Adrenal gland (tissue), 12 donors: ENCODE data around the gene ZDHHC14. TPM values are rescaled to one million over a fixed set of nuclear protein-coding genes. Genes with fewer than 3 reads are reported as not detected.

Source experiments
- DNase-seq, 7 donors: peaks; one replicate each; pipeline ENCODE4 v3.0.0-alpha.2; 2019 to 2020
- H3K27ac ChIP-seq, 5 donors: fragments of 200-600 bp; sonication (generic) in 4 of 5; 1 replicate in 3 of 5; 2 replicates in 2 of 5; pipeline versions ENCODE4 v1.5.1 to v1.8.0; 2016 to 2020; ENCODE audit warnings: mild to moderate bottlenecking in 1 of 5
- H3K27me3 ChIP-seq: fragments of 200-600 bp; 2 replicates; pipeline ENCODE4 v1.8.0; 2021
- H3K36me3 ChIP-seq, 2 donors: fragments of 200-600 bp; replicated peaks in 1 of 2; 1 replicate in 1 of 2; 2 replicates in 1 of 2; pipeline versions ENCODE4 v1.5.1 to v1.8.0; 2018 to 2022
- H3K4me1 ChIP-seq, 2 donors: fragments of 200-600 bp; replicated peaks in 1 of 2; 1 replicate in 1 of 2; 2 replicates in 1 of 2; pipeline versions ENCODE4 v1.5.1 to v1.8.0; 2018 to 2021
- H3K4me3 ChIP-seq, 4 donors: fragments of 200-600 bp; sonication (generic) in 3 of 4; one replicate each; pipeline ENCODE4 v1.5.1; 2016 to 2018
- H3K9me3 ChIP-seq, 3 donors: fragments of 200-600 bp; sonication (generic) in 1 of 3; replicated peaks in 1 of 3; 1 replicate in 2 of 3; 2 replicates in 1 of 3; pipeline versions ENCODE4 v1.5.1 to v1.8.0; 2016 to 2021
- POLR2A ChIP-seq, 2 donors: fragments of 450-650 bp; IDR thresholded peaks; one replicate each; pipeline ENCODE4 v1.6.1; 2017; ENCODE audit warnings: antibody characterized with exemption in 2 of 2, mild to moderate bottlenecking in 2 of 2, moderate library complexity in 1 of 2
- WGBS, 4 donors: extraction: QIAGEN DNeasy Blood & Tissue Kit in 2 of 4; methylation state at CpG; one replicate each; pipeline versions ENCODE4 v1.1.5 to v1.1.7; 2013 to 2017; 5-methylcytosine and 5-hydroxymethylcytosine counted together
- intact Hi-C, 2 donors: fragments of 100-400 bp; cut with DNase I; formaldehyde crosslinking; loops; one replicate each; pipeline versions ENCODE4 v1.14.1 to v1.15.0; 2022 to 2023
- polyA plus RNA-seq, 3 donors: library from polyadenylated mRNA; stranded (reverse); fragments of 200-250 nt in 2 of 3; fragments of 350-450 nt in 1 of 3; fragmentation: Illumina TruSeq in 1 of 3; extraction: RNeasy Lipid Tissue Mini Kit (QIAGEN cat#74804) in 1 of 3; gene quantifications; one replicate each; pipeline ENCODE4 v1.2.3, GENCODE V29; 2013 to 2014
- total RNA-seq, 9 donors: library from RNA; depleted of rRNA in 4 of 9; stranded (reverse); fragments of >200 nt in 4 of 9; fragments of 120-200 nt in 1 of 9; fragmentation: NEBNext Ultra II Directional in 1 of 9; extraction: Animal tissue kit (Norgen Biotek cat#: 25700) in 1 of 9; gene quantifications; one replicate each; pipeline versions ENCODE4 v1.1.0 to v1.2.4, GENCODE V29; 2013 to 2023
- TF ChIP-seq, protein P1 (sequence below), 6 experiments: fragments of 450-650 bp in 4 of 6; fragments of 200-600 bp in 2 of 6; sonication (generic) in 1 of 6; IDR thresholded peaks; 1 replicate in 5 of 6; 2 replicates in 1 of 6; pipeline versions ENCODE4 v1.5.1 to v1.8.0; 2016 to 2021; ENCODE audit warnings: antibody characterized with exemption in 6 of 6, mild to moderate bottlenecking in 2 of 6, moderate library complexity in 1 of 6
- donor health status: healthy with polysubstance abuse.
- donor health status: Bipolar disorder and iron deficiency.
- donor health status: DM: yes; HTN: yes; CAD: no.
- donor health status: DM: no; HTN: no; CAD: no.
- donor health status: DM: no; HTN: no; CAD: no.
- donor health status: DM: yes; HTN: yes; CAD: no.

The ZDHHC14 gene
- total and polyA plus RNA-seq, 12 donors, result 3.8 to 14.3 (median 8.8) TPM

DNA sequence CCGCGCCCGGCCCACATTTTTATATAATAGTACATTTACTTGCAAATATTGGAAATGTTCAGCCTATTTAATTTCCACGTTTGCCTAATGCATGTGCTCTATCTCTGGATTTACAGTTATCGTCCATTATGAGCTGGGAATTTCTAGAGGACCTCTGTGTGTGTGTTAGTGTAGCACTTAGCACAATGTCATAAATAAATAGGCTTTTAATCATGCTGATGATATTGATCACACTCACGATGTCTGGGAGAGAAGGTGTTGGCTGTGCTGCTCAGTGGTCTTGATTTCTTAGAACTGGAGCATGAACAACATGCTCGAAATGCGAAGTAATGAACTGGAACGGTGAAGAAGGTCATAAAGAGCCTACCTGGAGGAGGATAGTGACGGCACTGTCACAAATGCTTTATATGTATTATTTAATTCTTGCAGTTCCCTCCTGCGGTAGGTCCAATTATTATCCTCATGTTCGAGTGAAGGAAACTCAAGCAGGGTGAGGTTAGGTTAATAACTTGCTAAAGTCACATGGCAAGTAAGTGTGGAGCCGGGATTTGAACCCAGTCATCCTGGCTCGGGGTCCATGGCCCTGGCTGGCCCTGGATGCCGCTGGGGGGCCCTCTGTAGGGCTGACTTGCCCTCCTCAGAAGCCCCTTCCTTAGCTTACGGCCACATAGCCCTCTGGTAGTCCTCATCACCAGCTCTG, 130.8 kb downstream of the ZDHHC14 start:
- intact Hi-C loops, result no loop called here
- no peaks in the 10 kb centered on the region for H3K27me3 ChIP-seq
- H3K9me3 ChIP-seq, result no peaks in the 10 kb centered on the region
- no peak for DNase-seq
- H3K4me3 ChIP-seq, result no peak overlapping the region
- no peaks in the 10 kb centered on the region for H3K36me3 ChIP-seq
- 93 to 96% (median 94%) methylated on average over 13 to 16 of the region's 16 CpGs for WGBS, 4 donors
- no peaks in the 10 kb centered on the region for H3K4me1 ChIP-seq
- TF ChIP-seq, protein P1, sequence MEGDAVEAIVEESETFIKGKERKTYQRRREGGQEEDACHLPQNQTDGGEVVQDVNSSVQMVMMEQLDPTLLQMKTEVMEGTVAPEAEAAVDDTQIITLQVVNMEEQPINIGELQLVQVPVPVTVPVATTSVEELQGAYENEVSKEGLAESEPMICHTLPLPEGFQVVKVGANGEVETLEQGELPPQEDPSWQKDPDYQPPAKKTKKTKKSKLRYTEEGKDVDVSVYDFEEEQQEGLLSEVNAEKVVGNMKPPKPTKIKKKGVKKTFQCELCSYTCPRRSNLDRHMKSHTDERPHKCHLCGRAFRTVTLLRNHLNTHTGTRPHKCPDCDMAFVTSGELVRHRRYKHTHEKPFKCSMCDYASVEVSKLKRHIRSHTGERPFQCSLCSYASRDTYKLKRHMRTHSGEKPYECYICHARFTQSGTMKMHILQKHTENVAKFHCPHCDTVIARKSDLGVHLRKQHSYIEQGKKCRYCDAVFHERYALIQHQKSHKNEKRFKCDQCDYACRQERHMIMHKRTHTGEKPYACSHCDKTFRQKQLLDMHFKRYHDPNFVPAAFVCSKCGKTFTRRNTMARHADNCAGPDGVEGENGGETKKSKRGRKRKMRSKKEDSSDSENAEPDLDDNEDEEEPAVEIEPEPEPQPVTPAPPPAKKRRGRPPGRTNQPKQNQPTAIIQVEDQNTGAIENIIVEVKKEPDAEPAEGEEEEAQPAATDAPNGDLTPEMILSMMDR (IDR thresholded peaks at IDR 0.05), result no peak
- no peak for TF ChIP-seq POLR2A (IDR thresholded peaks at IDR 0.05)
- H3K27ac ChIP-seq, result no peak overlapping the region

DNA sequence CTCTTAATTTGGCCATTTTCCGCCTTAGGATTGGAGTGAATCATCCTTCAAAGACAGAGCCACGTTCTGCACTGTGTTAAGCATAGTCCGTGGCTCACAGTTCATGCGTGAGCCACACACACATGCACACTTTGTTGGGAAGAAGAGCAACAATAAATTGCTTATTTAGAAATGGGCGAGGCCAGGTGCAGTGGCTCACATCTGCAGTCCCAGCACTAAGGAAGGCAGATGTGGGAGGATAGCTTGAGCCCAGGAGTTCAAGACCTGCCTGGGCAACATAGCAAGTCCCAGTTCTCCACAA, 131.3 kb downstream of the ZDHHC14 start:
- H3K36me3 ChIP-seq, result no peaks in the 10 kb centered on the region
- no peak for DNase-seq
- no peaks in the 10 kb centered on the region for H3K9me3 ChIP-seq
- H3K4me3 ChIP-seq, result no peak overlapping the region
- H3K4me1 ChIP-seq, result no peaks in the 10 kb centered on the region
- H3K27ac ChIP-seq, result no peak overlapping the region
- intact Hi-C loops, result no loop called here
- no peaks in the 10 kb centered on the region for H3K27me3 ChIP-seq
- TF ChIP-seq POLR2A (IDR thresholded peaks at IDR 0.05), result no peak
- TF ChIP-seq, protein P1 (IDR thresholded peaks at IDR 0.05), result no peak
- WGBS, 4 donors, result 90 to 93% (median 91%) methylated on average over 5 of the region's 5 CpGs

DNA sequence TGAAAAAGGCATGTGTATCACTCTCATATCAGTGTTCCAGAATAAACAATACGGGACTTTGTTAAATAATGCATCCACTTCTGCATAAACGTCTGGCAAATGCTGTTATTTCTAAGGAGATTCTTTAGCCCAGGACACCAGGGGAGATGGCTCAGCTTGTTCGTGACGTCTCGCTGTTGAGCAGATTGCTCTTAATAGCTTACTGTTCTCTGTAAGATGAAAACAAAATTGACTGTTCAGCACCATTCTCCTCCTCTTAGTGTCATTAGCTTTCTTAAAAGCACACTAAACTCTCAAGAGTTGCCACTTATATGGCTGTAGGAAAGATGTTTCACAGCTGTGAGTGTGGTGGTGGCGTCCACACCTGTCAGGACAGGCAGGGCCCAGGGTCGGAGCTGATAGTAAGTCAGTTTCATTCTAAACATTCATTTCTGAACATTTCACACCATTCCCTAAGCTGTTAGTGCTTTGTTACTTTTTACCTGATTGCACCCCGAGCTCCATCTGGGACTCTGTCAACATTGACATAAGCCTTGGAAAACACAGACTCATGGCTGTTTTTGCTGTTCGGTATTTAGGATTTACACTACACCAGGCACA, 132.1 kb downstream of the ZDHHC14 start:
- 77 to 81% (median 79%) methylated on average over 9 of the region's 9 CpGs for WGBS, 4 donors

DNA sequence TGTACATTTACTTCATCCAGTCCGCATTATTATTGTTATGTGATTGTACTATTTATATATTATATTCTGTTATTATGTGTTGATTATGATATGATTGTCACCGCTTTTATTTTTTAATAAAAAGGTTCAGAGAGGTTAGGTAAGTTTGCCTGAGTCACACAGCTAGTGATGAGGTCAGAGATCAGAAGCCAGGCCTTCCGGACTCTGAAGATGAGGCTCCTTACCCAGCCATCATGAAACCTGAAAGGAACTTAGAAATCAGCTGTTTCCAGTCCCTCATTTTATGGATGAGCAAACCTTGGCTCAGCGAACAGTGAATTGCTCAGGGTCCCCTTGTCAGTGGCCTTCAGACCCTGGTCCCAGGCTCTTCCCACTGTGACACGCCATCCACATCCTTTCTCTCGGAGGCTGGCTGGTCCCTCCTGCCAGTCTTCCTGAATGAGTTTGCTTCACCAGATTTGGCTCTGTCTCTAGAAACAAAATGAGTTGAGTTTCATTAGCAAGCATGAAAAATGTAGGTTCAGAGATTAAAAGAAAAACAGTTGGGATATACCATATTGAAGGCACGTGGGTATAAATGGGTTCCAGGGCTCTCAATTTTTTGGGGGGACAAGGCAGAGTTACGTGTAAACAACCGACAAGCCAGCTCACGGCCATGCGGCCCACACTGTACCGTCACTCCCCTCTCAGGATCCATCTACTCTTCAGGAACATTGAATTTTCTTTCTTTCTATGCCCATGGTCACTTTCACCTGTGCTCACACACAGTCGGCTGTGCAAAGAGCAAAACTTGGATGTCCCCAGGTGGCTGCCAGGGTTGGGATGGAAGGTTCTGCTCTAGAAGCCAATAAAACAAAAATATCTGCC, 132.9 kb downstream of the ZDHHC14 start:
- TF ChIP-seq, protein P1 (IDR thresholded peaks at IDR 0.05), result no peak
- TF ChIP-seq POLR2A (IDR thresholded peaks at IDR 0.05), result no peak
- 90 to 96% (median 95%) methylated on average over 13 of the region's 13 CpGs for WGBS, 4 donors
- Histone ChIP-seq H3K4me1 (no peaks in the 10 kb centered on the region), H3K36me3 (no peaks in the 10 kb centered on the region), H3K27me3 (no peaks in the 10 kb centered on the region), H3K9me3 (no peaks in the 10 kb centered on the region), H3K4me3 (no peak overlapping the region), H3K27ac (no peak overlapping the region)
- intact Hi-C loops, result no loop called here
- no peak for DNase-seq

More for the DNA sequence above, 132.1 kb downstream of the ZDHHC14 start:
- TF ChIP-seq, protein P1 (IDR thresholded peaks at IDR 0.05), result no peak
- TF ChIP-seq POLR2A (IDR thresholded peaks at IDR 0.05), result no peak
- intact Hi-C loops, result no loop called here
- no peaks in the 10 kb centered on the region for H3K27me3 ChIP-seq
- H3K4me3 ChIP-seq, result no peak overlapping the region
- H3K9me3 ChIP-seq, result no peaks in the 10 kb centered on the region
- no peaks in the 10 kb centered on the region for H3K36me3 ChIP-seq
- no peak overlapping the region for H3K27ac ChIP-seq
- no peaks in the 10 kb centered on the region for H3K4me1 ChIP-seq
- no peak for DNase-seq
